ENCODE measurements around the gene TDRD7.

Gene TDRD7

GRCh38 chr9:97500263-97500662, 88.4 kb downstream of the TDRD7 start:
- Histone ChIP-seq H3K27ac (ENCODE audit: poor library complexity, severe bottlenecking) (no peak overlapping the region), H3K36me3 (ENCODE audit: low read depth) (no peaks in the 10 kb centered on the region), H3K4me3 (ENCODE audit: severe bottlenecking) (no peak overlapping the region), H3K9me3 (ENCODE audit: severe bottlenecking) (no peaks in the 10 kb centered on the region), H3K27me3 (ENCODE audit: insufficient read depth, poor library complexity, severe bottlenecking) (peaks cover 57% of the 10 kb centered on the region), H3K4me1 (ENCODE audit: insufficient read depth, poor library complexity, severe bottlenecking) (no peaks in the 10 kb centered on the region)
- ATAC-seq (ENCODE audit: low read depth) = no peak
- TF ChIP-seq, protein P1, sequence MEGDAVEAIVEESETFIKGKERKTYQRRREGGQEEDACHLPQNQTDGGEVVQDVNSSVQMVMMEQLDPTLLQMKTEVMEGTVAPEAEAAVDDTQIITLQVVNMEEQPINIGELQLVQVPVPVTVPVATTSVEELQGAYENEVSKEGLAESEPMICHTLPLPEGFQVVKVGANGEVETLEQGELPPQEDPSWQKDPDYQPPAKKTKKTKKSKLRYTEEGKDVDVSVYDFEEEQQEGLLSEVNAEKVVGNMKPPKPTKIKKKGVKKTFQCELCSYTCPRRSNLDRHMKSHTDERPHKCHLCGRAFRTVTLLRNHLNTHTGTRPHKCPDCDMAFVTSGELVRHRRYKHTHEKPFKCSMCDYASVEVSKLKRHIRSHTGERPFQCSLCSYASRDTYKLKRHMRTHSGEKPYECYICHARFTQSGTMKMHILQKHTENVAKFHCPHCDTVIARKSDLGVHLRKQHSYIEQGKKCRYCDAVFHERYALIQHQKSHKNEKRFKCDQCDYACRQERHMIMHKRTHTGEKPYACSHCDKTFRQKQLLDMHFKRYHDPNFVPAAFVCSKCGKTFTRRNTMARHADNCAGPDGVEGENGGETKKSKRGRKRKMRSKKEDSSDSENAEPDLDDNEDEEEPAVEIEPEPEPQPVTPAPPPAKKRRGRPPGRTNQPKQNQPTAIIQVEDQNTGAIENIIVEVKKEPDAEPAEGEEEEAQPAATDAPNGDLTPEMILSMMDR (IDR thresholded peaks at IDR 0.05; ENCODE audit: poor library complexity, severe bottlenecking) = no peak
- DNase-seq (ENCODE audit: low spot score) = no peak

DNA sequence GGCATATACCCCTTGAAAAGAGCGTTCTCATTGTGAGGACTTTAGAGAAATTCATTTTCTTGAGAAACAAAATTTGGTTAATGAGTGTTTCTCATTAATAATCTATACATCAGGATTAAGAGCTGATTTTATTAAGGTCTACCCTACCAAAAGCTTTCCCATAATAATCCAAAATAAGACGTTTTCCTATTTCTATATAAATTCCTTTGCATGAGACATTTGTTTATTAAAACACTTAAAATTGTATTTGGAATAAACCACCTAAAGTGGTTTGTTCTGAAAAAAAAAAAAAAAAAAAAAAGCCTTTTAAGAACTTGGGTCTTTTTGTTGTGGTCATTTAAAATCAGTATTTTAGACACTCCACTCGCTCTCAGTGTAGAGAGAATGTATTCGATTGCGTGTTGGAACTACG, 88.9 kb downstream of the TDRD7 start:
- no peak overlapping the region for H3K27ac ChIP-seq (ENCODE audit: poor library complexity, severe bottlenecking)
- no peaks in the 10 kb centered on the region for H3K36me3 ChIP-seq (ENCODE audit: low read depth)
- no peak for DNase-seq (ENCODE audit: low spot score)
- no peaks in the 10 kb centered on the region for H3K9me3 ChIP-seq (ENCODE audit: severe bottlenecking)
- H3K4me1 ChIP-seq (ENCODE audit: insufficient read depth, poor library complexity, severe bottlenecking) = no peaks in the 10 kb centered on the region
- TF ChIP-seq, protein P1 (IDR thresholded peaks at IDR 0.05; ENCODE audit: poor library complexity, severe bottlenecking) = no peak
- ATAC-seq (ENCODE audit: low read depth) = no peak
- peaks cover 62% of the 10 kb centered on the region for H3K27me3 ChIP-seq (ENCODE audit: insufficient read depth, poor library complexity, severe bottlenecking)
- H3K4me3 ChIP-seq (ENCODE audit: severe bottlenecking) = peak overlapping the region; percentile 34

DNA sequence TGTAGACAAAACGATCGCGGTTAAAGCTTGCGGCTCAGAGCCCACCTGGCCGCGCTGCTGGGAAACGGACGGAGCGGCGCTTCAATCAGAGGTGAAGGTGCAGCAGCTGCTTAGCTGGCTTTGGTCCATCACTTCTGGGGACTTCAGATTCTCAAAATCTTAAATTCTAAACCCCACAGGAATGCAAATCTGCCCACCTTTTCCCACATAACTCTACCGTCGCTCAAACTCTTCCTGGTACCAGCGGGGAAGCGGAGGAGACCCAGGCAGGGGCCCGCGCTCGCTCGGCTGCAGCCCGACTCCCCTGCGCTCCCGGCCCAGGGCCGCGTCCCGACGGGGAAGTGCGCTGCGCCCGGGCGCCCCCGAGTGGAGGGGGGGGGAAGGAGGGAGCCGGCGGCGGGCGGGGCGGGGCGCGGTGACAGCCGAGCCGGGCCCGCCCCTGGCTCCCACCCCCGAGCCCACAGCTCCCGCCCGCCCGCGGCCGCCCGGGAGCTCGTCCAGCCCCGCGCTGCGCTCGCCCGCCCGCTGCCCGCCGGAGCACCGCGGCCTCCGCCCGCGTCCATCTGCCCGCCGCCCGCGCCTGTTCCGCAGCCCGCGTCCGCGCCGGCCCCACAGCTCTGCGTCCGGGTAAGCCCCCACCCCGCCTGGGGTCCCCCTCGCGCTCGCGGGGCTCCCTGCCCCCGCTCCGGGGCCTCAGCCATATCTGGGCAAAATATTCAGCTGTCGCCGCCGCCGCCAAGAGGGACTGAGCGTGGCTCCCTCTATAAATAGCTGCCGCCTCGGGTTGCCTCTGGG, 89.5 kb downstream of the TDRD7 start, which contains the start of gene TMOD1:
Gene TMOD1 (plus strand): TSS at position 490 of the 795 bp plus-strand sequence. CDS start 22,523 bp downstream, outside the sequence.
- DNase-seq (ENCODE audit: low spot score) (no peak), ATAC-seq (ENCODE audit: low read depth) (peak; percentile 75)
- Histone ChIP-seq H3K4me1 (ENCODE audit: insufficient read depth, poor library complexity, severe bottlenecking) (no peaks in the 10 kb centered on the region), H3K4me3 (ENCODE audit: severe bottlenecking) (peak within 1 kb of the TSS; percentile 34), H3K27ac (ENCODE audit: poor library complexity, severe bottlenecking) (no peak within 1 kb of the TSS), H3K27me3 (ENCODE audit: insufficient read depth, poor library complexity, severe bottlenecking) (peaks cover 65% of the 10 kb centered on the region), H3K9me3 (ENCODE audit: severe bottlenecking) (no peaks in the 10 kb centered on the region), H3K36me3 (ENCODE audit: low read depth) (no peaks in the 10 kb centered on the region)
- TF ChIP-seq, protein P1 (IDR thresholded peaks at IDR 0.05; ENCODE audit: poor library complexity, severe bottlenecking) = peak; percentile 62

DNA sequence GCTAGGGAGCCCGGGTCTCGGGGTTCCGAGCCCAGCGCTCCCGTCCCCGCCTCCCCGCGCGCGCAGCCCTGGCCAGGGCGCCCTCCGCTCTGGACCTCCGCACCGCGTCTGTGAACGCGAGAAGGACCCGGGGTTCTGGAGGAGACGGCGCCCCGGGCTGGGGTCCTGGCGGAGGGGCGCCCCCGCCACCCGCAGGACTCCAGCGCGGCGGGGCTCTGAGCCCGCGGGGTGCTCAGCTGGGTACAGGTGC, 90.0 kb downstream of the TDRD7 start:
- Histone ChIP-seq H3K4me3 (ENCODE audit: severe bottlenecking) (peak overlapping the region; percentile 34), H3K27me3 (ENCODE audit: insufficient read depth, poor library complexity, severe bottlenecking) (peaks cover 70% of the 10 kb centered on the region), H3K9me3 (ENCODE audit: severe bottlenecking) (no peaks in the 10 kb centered on the region), H3K27ac (ENCODE audit: poor library complexity, severe bottlenecking) (no peak overlapping the region), H3K36me3 (ENCODE audit: low read depth) (no peaks in the 10 kb centered on the region), H3K4me1 (ENCODE audit: insufficient read depth, poor library complexity, severe bottlenecking) (no peaks in the 10 kb centered on the region)
- ATAC-seq (ENCODE audit: low read depth) (peak; percentile 22; the same call in 2 of the 3 replicates), DNase-seq (ENCODE audit: low spot score) (no peak)
- TF ChIP-seq, protein P1 (IDR thresholded peaks at IDR 0.05; ENCODE audit: poor library complexity, severe bottlenecking) = no peak
